Kasumi-1 (cell line): ENCODE data around the gene TPD52L2.
"Not testable (repeated sequence)": the region's sequence is repeated elsewhere in the genome, so short reads cannot be mapped to it uniquely, and the experiment has no call there.

Experiments used
- DNase-seq, 2 experiments: peaks; one replicate each; lab custom pipeline; 2025; lab: John Stamatoyannopoulos, UW

TPD52L2 gene

DNA sequence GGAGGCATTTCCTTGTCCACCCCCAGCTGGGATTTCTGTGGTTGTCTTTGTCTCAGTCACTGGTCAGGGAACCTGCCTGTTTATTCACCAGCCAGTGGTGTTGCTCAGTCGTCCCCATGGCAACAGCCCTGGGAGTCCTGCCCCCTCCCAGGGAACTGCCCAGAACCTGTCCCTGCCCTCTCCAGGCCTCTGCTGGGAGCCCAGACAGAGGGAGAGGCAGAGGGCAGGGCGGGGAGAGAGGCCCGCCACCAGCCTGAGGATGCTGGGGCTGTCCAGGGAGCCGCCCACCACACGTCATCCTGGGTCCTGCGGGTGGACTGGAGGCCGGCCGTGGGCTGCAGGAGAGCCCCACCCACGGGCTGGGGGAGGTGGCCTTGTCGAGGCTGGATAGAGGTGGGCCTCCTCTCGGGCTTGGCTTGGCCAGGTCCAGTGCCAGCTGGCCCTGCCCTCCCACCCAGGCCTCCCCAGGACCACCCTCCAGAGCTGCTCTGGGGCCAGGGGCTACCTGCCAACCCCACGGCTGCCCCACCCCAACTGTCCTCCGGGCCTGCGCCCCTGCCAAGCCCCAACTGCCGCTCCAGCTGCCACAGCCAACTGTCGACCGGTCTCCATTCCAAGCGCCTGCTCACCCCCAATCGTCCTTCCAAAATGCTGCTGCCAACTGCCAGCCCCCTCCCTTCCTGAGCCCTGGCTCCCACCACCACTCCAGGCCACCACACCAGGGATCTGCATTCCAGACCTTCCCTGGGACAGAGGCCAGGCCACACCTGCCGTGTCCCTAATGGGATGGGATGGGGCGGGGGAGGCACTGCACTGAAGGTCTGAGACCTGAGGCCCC is 29.8 kb upstream of the TPD52L2 start:
- DNase-seq: no peak

DNA sequence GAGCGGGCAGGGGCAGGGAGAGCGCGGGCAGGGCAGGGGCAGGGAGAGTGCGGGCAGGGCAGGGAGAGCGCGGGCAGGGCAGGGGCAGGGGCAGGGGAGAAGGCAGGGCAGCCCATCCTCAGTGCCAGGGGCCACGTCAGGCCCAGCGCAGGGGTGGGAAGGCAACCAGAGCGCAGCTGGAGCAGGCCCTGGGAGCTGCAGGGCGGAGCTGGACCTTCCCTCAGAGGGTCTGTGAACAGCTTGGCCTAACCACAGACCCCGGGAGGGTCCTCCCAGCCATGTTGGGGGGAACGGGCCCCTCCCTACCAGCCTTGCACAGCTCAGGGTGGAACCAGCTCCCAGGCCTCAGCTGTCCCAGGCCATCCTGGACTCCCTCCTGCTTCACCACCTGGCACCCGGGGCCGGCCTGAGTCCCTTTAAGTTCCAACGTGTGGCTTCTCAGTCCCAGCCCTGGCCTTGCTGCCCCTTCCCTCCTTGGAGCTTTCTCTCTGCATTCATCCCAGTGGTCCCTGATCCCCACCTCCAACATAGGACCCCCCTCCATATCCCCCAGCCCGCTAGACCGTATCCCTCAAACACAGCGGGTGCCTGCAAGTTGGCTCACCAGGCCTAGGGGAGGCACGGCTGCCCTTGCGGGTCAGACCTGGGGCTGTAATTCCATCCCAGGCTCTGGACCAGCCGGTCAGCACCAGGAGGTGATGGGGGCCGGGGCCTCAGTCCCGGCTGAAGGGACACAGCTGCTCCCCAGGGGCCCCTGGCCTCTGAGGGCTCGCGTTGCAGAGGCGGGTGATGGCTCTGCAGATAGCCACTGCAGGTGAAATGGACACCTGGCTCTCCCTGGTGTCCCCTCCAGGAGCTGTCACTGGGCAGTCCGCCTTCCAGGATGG is 28.4 kb upstream of the TPD52L2 start:
- DNase-seq: no peak

DNA sequence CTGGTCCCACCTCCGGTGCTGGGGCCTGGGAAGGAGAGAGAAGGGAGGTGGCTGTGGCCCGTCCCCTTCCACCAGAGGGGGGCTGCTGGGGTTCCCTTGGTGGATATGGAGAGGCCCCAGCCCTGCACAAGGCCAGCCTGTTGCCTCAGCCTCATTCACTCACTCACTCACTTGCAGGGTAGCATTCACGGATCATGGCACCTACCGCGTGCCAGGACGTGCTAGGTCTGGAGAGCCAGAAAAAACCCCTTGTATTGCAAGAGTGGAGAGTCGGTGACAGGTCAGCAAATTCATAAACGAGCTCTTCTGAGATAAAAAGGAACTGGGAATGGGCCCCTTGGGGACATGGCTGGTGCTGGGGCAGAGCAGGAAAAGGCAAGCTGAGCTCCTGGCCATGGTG is 27.6 kb upstream of the TPD52L2 start:
- no peak for DNase-seq

DNA sequence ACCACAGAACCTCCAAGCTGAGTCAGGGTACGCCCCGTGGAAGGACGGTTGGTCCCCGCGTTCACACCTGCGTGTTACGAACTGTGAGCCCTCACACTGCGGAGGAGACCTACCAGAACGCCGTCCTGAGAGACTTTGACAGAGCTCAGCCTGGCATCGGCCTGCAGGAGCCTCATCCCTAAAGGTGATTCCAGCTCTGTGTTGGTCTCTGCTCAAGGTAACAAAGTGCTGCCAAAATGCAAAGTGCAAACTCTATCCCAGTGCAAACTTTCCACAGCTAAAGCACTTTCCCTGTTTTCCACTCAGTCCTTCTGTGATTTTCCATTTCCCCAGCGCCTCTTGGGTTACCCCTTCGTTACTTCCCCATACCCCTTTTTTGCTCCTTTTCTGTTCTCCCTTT is 25.4 kb upstream of the TPD52L2 start:
- DNase-seq: no peak

DNA sequence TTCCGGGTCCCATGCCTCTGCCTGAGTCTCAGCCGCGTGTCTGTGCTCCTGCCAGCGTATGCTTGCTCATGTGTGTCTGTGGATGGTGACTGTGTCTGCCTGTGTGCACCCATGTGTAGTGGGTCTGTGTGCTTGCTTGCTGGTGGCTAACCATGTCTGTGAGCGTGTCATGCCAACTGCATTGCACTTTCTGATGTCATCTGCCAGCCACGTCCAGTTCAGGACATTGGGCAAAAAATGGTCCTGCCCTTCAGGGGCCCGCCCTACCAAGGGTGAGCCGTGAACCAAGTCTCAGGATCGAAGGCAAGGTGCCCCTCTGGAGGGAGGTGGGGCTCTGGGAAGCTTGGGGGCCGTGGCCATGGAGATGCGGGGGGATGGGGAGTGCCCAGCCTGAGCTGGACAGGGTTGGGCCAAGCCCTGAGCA is 24.7 kb upstream of the TPD52L2 start:
- no peak for DNase-seq

DNA sequence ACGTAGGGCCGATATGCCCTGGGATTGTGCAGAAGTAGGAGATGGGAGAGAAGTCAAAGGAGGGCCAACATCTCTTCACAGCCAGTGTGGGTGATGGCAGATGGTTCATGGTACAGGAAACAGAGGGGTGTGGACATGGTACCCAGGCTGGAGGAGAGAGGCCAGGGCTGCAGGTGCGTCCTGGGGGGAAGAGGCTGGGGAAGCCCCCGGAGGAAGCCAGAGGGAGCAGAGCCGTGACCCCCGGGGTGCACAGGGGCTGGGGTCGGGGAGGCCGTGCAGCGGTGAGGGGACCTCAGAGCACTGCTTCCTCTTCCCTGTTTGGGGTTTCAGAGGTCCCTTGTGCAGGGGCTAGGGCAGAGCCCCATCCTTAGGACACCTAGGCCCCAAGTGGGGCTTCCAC is 22.8 kb upstream of the TPD52L2 start:
- DNase-seq: no peak

DNA sequence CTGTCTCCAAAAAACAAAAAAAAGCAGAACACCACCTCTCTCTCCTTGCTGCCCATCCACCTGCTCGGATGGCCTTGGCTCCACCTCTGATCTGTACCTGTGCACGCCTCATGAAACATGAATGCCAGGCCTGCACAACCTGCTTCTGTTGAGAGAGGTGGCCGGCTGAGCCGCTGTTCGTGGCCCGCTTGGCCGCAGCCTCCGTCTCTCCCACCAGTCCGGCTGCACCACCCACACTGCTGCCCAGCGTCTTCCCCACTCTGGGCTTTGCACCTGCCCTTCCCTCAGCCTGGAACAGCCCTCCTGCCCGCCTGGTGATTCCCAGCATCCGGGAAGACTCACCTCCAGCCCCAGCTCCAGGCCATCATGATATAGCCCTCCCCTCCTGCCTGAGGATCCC is 21.8 kb upstream of the TPD52L2 start:
- DNase-seq: no peak

DNA sequence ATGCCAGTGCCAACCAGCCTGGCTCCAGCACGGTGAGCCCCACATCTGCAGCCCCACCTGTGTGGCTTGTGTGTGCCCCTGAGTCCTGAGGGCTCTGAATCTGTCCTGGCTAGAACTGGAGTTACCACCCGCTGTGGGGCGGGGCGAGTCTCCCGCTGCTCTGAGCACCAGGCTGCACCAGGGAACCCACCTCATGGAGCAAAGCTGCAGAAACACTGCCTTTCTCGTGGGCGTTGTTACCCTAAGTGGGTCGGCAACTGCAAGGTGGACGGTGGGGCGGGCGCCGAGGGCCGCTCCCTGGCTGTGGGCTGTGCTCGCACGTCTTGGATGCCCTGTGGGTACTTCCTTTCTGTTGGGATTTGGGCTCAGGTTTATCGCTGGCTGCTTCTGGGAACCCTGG is 21.3 kb upstream of the TPD52L2 start:
- DNase-seq: no peak

DNA sequence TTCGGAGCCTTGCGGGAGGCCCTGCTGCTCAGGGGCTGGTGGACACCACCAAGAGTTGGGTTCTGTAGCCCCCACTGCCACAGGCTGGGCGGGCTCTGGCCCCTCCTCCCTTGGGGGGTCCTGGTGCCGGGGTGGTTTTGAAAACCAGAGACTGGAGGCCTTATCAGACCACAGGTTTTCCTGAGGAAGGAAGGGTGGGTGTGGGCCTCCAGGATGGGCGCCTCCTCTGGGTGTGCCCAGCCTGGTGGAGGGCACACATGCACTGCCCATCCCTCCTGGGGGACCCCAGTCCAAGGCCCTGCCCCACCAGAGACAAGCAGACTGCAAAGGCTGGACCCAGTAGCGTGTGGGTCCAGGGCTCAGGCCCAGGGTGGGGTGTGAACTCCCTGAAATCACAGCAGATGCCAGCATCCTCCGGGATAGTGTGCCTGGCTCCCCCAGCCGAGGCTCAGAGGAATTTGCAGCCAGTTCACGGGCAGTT is 20.5 kb upstream of the TPD52L2 start:
- no peak for DNase-seq

DNA sequence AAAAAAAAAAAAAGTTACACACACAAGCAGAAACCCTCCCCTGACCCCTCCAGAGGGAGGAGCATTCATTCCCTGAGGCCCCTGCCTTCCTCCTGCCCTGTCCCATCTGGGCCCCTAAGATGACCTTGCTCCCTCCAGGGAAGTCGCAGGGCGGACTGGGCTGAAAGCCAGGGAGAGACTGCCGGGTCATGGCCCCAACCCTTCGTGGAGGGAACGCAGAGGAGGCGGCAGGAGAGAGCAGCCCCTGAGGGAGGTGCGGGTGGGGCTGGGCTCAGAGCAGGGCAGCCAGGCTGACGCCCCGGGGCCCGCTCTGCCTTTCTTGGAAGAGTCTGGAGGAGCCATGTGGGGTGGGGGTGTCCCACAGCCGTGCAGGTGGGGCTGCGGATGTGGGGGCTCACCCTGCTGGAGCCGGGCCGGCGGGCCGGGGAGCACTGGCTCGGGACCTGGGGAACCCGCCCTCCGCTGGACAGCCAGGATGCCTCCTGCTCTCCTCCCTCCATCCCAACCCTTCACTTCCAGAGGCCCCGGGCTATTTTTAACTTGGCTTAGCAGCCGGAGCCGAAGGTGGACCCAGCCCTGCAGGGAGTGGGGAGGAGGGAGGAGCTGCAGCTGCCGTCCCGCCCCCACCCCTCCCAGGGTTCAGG is 18.8 kb upstream of the TPD52L2 start:
- no peak for DNase-seq

DNA sequence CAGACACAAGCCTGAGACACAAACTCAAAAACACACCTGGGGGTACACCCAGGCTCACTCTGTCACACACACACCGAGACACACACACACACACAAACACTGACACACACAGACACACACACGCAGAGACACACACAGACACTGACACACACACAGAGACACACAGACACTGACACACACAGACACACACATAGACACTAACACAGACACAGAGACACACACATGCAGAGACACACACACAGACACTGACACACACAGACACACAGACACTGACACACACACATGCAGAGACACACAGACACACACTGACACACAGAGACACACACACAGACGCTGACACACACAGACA is 18.2 kb upstream of the TPD52L2 start:
- DNase-seq: no peak

DNA sequence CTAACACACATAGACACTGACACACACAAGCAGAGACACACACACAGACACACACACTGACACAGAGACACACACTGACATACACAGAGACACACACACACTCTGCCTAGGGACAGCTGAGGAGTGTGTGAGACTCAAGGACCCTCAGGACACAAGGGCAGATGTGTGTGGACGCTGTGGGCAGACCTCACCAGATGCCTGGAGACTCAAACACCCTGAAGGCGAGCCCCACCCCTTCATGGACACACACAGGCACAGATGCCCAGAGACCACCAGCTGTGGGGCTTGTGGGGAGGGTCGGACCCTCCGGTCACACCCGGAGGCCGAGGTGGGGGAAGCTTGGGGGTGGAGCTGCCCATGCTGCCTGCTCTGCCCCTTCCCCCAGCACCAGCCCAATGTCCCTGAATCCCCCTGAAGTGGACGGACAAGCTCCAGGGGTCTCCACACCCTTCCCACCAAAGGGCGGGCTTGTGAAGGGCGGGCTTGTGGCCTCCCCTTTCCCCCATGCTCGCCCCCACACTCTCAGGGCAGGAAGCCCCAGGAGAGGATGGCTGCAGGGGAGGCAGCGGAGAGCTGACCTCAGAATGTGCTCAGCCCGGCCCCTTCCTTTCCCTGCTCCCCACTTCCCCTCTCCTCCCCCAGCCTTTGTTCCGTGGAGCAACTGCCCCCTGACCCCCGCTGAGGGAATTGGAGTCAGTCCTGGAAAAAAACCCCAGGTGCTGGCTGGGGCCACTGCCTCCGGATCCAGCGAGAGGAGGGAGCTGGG is 17.6 kb upstream of the TPD52L2 start:
- peak; percentile 71 to 76 for DNase-seq

DNA sequence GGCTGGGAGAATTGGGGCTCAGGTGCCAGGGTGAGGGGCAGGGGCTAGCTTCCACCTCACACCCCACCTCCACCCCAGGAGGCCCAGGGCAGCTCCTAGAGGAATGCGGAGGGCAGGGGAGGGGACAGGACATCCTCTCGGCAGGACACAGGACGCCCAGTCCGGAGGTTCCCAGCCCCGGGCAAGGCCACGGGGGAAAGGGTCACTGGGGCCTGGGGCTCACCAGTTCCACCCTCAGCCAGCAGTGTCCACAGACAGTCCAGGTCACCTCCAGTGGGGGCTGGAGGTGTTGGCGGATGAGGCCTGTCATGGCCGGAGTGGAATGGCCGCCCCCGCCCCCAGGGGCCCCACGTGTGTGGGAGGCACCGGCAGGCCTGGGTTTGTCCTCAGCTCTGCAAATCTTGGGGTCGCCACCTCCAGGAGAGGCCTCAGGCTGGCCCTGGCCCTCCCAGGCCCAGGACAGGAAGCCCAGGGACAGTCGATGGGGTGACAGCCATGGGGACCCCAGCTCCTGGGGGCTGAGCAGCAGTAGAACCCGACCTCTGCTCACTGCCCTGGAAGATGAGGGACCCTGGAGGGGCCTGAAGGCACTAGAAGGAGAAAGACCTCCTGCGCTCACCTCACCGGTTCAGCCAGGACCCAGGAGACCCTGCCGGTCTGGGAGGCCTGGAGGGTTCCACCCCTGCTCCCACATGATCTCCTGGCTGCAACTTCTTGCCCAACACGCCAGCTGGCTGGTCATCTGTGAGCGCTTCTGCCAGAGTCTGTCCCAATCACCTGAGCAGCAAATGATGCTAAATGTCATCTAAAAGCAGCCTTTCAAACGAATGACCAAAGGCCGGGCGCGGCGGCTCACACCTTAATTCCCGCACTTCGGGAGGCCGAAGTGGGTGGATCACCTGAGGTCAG is 16.8 kb upstream of the TPD52L2 start:
- DNase-seq: no peak

DNA sequence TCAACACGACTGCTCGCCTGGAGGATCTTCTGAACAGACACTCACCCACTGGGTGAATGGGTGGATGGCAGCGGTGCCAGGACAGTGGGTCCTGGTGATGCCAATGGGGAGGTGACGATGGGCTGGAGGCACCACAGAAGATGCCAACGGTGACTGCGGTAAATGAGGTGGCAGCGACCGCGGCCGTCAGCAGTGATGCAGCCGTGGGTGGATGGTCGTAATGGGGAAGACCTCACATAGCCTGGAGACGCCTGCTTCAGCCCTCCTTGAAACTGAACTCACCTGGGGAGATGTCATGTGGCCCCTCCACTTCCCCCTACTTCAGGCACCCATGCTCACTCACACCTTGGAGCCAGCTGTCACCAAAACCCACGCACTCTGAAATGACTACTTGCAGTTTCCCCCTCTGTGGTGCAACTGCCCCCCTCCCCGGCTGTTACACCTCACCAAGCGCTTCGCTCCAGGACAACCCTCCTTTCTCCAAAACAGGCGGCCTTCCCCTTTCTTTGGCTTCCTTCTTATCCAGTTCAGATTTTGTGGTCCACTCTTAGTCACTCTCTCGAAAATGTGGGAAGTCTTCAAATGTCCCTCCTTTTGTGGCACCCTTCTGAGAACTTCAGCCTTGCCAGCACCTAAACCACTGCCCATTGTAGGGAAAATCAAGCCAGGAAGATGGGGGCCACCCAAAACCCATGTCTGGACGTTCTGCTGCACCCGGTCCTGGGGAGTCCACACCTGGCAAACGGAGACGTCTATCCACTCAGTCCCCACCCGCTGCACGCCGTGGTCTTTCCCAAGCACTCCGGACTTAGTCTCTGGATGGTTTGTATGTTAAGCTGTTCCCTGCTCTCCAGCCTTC is 14.2 kb upstream of the TPD52L2 start:
- peak; percentile 29 to 41 for DNase-seq

DNA sequence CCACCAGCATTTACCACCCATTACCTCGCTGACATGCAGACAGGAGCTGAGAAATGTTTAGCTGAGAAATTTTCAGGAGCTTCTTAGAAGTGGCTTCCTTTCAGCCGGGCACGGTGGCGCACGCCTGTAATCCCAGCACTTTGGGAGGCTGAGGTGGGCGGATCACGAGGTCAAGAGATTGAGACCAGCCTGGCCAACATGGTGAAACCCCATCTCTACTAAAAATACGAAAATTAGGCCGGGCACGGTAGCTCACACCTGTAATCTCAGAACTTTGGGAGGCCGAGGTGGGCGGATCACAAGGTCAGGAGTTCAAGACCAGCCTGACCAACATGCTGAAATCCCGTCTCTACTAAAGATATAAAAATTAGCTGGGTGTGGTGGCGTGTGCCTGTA is 13.5 kb upstream of the TPD52L2 start:
- not testable (repeated sequence) for DNase-seq

DNA sequence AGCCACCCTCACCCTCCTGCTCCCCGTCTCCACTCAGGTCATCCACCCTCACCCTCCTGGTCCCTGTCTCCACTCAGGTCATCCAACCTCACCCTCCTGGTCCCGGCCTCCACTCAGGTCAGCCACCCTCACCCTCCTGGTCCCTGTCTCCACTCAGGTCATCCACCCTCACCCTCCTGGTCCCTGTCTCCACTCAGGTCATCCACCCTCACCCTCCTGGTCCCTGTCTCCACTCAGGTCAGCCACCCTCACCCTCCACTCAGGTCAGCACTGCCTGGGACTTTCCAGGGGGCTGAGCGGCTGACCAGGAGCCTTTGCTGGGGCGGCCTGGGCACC is 11.4 kb upstream of the TPD52L2 start:
- not testable (repeated sequence) for DNase-seq

DNA sequence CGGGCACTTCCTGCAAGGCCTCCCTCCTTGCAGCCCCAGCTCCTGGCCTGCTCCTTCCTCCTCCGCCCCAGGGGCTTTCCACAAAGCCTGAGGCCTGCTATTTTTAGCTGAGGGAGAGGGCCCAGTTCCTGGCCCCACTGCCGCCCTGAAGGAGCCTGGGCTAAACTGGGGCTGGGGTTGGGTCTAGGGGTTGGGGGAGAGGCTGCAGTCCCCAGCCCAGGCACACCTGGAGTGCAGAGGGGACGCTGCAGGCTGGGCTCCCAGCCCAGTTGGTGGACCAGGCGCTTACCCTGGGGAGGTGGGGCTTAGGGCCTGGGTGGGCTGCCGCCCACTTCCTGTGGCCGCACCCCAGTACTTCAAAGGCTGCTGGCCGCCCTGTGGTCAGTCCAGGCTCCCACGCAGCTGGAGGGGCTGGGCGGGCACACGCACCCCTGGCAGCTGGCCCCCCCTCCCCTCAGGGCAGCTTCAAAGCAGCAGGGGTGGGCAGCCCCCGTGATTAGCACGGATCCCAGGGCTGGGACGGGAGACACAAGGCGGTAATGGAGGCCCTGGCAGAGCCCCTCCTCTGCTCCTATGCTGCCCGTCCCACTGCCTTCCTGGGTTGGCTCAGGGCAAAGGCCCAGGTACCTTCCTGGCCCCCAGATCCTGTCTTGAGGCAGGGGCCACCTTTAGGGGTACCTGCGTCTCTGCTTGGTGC is 10.9 kb upstream of the TPD52L2 start:
- peak; percentile 32 to 43 for DNase-seq

DNA sequence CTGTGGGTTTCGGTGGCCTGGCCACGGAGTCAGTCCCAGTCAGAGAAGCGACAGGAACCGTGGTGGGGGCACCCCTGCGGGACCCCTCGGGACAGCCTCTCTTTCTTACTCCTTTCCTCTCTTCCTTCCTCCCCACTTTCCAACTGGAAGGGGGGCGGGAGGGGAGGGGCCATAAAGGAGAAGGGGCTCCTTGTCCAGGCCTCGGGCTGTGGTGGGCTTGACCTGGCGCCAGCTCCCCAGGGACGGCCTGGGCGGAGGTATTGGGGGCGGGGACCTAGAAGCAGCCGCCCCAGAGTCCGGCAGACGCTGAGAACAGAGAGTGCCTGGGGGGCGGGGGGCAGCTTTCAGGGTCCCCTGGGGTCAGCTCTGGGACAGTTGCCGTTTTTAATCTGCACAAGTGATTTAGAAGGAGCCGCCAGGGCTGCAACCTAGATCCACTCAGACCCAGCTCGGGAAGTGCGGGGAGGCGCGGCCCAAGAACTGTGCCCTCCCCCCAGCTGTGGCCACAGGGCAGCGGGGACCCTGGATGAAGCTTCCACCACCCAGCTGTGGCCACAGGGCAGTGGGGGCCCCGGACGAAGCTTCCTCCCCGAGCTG is 10.2 kb upstream of the TPD52L2 start:
- DNase-seq: no peak
